Type B pancreatic cell (in vitro differentiated cells): ENCODE results near the gene BPHL. TPM values are rescaled to one million over a fixed set of nuclear protein-coding genes. Genes with fewer than 3 reads are reported as not detected.
"Not testable (repeated sequence)": the region's sequence is repeated elsewhere in the genome, so short reads cannot be mapped to it uniquely, and the experiment has no call there.

Experiments used
- DNase-seq: peaks from one replicate; pipeline ENCODE4 v3.0.0; 2021; ENCODE audit warnings: mixed read lengths; ENCODE audit not compliant: unreplicated experiment; ENCODE audit errors: extremely low spot score
- H3K27ac Mint-ChIP-seq: 2 replicates; pipeline ENCODE4 v1.8.0; 2021; ENCODE audit warnings: mild to moderate bottlenecking, mixed read lengths
- H3K27me3 Mint-ChIP-seq: 2 replicates; pipeline ENCODE4 v1.8.0; 2021; ENCODE audit warnings: mixed read lengths
- H3K36me3 Mint-ChIP-seq: 2 replicates; pipeline ENCODE4 v1.8.0; 2021; ENCODE audit warnings: mixed read lengths
- H3K4me1 Mint-ChIP-seq: one replicate; pipeline ENCODE4 v1.8.0; 2021; ENCODE audit warnings: mixed read lengths; ENCODE audit not compliant: unreplicated experiment
- H3K4me3 Mint-ChIP-seq: 2 replicates; pipeline ENCODE4 v1.8.0; 2021; ENCODE audit warnings: mild to moderate bottlenecking, mixed read lengths
- H3K9me3 Mint-ChIP-seq: 2 replicates; pipeline ENCODE4 v1.8.0; 2021; ENCODE audit warnings: mixed read lengths
- total RNA-seq: library from RNA; stranded (reverse); gene quantifications from 2 replicates; pipeline ENCODE4 v1.2.1, GENCODE V29; 2021; ENCODE audit warnings: low replicate concordance
- TF ChIP-seq, protein P1 (sequence below): fragments of 200-600 bp; sonication (generic); conservative IDR thresholded peaks from 2 replicates; pipeline ENCODE4 v1.5.0; 2021; ENCODE audit warnings: antibody characterized with exemption, mild to moderate bottlenecking

The BPHL gene
- total RNA-seq, 1 donor from 2014 or later, result 56.2 TPM

- H3K4me1 Mint-ChIP-seq, result no peaks in the 10 kb centered on the region
- DNase-seq, result no peak
- no peaks in the 10 kb centered on the region for H3K9me3 Mint-ChIP-seq
- TF ChIP-seq, protein P1, sequence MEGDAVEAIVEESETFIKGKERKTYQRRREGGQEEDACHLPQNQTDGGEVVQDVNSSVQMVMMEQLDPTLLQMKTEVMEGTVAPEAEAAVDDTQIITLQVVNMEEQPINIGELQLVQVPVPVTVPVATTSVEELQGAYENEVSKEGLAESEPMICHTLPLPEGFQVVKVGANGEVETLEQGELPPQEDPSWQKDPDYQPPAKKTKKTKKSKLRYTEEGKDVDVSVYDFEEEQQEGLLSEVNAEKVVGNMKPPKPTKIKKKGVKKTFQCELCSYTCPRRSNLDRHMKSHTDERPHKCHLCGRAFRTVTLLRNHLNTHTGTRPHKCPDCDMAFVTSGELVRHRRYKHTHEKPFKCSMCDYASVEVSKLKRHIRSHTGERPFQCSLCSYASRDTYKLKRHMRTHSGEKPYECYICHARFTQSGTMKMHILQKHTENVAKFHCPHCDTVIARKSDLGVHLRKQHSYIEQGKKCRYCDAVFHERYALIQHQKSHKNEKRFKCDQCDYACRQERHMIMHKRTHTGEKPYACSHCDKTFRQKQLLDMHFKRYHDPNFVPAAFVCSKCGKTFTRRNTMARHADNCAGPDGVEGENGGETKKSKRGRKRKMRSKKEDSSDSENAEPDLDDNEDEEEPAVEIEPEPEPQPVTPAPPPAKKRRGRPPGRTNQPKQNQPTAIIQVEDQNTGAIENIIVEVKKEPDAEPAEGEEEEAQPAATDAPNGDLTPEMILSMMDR, result no peak
- no peak overlapping the region for H3K27ac Mint-ChIP-seq
- H3K36me3 Mint-ChIP-seq, result no peaks in the 10 kb centered on the region
- H3K27me3 Mint-ChIP-seq, result no peaks in the 10 kb centered on the region
- no peak overlapping the region for H3K4me3 Mint-ChIP-seq
Observed at GRCh38 chr6:3194535-3195419, 76.3 kb downstream of the BPHL start.

DNA sequence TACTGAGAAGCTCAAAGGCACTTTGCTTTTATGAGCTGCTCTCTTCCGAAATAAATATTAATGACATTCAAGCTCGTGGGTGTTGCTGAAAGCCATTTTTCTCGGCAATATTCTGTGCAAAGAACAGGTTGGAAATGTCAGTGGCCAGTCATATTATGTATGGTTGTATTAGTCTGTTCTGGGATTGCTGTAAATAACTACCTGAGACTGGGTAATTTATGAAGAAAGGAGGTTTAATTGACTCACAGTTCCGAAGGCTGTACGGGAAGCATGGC is 76.8 kb downstream of the BPHL start:
- Mint-ChIP-seq H3K4me1 (no peaks in the 10 kb centered on the region), H3K27ac (no peak overlapping the region), H3K27me3 (no peaks in the 10 kb centered on the region), H3K4me3 (no peak overlapping the region), H3K36me3 (no peaks in the 10 kb centered on the region), H3K9me3 (no peaks in the 10 kb centered on the region)
- no peak for DNase-seq
- TF ChIP-seq, protein P1, result no peak

GRCh38 chr6:3195695-3196497 is 77.4 kb downstream of the BPHL start:
- Mint-ChIP-seq H3K4me1 (no peaks in the 10 kb centered on the region), H3K36me3 (no peaks in the 10 kb centered on the region), H3K27me3 (no peaks in the 10 kb centered on the region), H3K27ac (no peak overlapping the region), H3K4me3 (no peak overlapping the region), H3K9me3 (no peaks in the 10 kb centered on the region)
- DNase-seq, result no peak
- TF ChIP-seq, protein P1, result no peak

- DNase-seq, result no peak
- Mint-ChIP-seq H3K36me3 (no peaks in the 10 kb centered on the region), H3K9me3 (no peaks in the 10 kb centered on the region), H3K27me3 (no peaks in the 10 kb centered on the region), H3K27ac (no peak overlapping the region), H3K4me1 (no peaks in the 10 kb centered on the region), H3K4me3 (no peak overlapping the region)
- TF ChIP-seq, protein P1, result no peak
Observed at GRCh38 chr6:3196770-3197169, 78.3 kb downstream of the BPHL start.

GRCh38 chr6:3197734-3198133 is 79.2 kb downstream of the BPHL start:
- not testable (repeated sequence) for H3K9me3 Mint-ChIP-seq, H3K4me3 Mint-ChIP-seq, DNase-seq, H3K36me3 Mint-ChIP-seq, H3K4me1 Mint-ChIP-seq, H3K27me3 Mint-ChIP-seq, H3K27ac Mint-ChIP-seq

DNA sequence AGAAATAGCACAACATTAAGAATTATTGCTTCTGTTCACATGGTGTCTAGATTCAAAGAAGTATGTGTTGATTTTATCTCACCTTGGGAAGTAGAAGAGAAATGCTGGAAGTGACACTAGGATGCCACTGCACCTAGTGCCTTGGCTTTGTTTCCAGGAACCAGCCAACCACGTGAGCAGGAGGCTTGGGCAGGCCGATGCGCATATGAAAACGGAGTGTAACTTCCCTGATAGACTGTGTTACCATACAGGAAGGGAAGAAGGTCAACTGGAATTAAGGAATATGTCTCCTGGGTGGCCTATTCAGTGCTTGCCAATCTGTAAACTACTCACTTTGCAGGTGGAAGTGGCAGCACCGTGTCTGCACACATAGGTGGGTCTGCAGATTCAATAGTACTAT is 80.9 kb downstream of the BPHL start:
- H3K27me3 Mint-ChIP-seq, result no peaks in the 10 kb centered on the region
- H3K9me3 Mint-ChIP-seq, result peaks cover 5% of the 10 kb centered on the region
- no peak overlapping the region for H3K27ac Mint-ChIP-seq
- H3K4me1 Mint-ChIP-seq, result no peaks in the 10 kb centered on the region
- DNase-seq, result no peak
- TF ChIP-seq, protein P1, result no peak
- no peak overlapping the region for H3K4me3 Mint-ChIP-seq
- H3K36me3 Mint-ChIP-seq, result no peaks in the 10 kb centered on the region
